Measurements from ENCODE around the gene PLEKHJ1. TPM values are rescaled to one million over a fixed set of nuclear protein-coding genes. Genes with fewer than 3 reads are reported as not detected.

The PLEKHJ1 gene
- polyA plus RNA-seq, 4 donors, result 118 to 307 (median 278) TPM

GRCh38 chr19:2217591-2217990, 18.5 kb downstream of the PLEKHJ1 start:
- Histone ChIP-seq H3K9me3 (ENCODE audit: control insufficient read depth in 2 of 2, insufficient read depth in 1 of 2, low read depth in 1 of 2, low read length in 1 of 2) (no peaks in the 10 kb centered on the region), H3K27me3 (ENCODE audit: control insufficient read depth in 3 of 3, insufficient read depth in 3 of 3, low read length in 3 of 3) (no peaks in the 10 kb centered on the region), H3K4me1 (ENCODE audit: control insufficient read depth in 3 of 3, insufficient read depth in 2 of 3, low read depth in 1 of 3, low read length in 2 of 3) (peaks cover 0 to 26% (median 0%) of the 10 kb centered on the region in 3 donors), H3K4me3 (ENCODE audit: low read depth in 1 of 3, low read length in 3 of 3) (no peak overlapping the region), H3K27ac (ENCODE audit: low read depth in 1 of 3, low read length in 2 of 3) (no peak overlapping the region), H3K36me3 (ENCODE audit: control insufficient read depth in 3 of 3, insufficient read depth in 2 of 3, low read depth in 1 of 3, low read length in 3 of 3) (peaks cover 25 to 100% (median 28%) of the 10 kb centered on the region in 3 donors)
- no peak for FAIRE-seq
- DNase-seq, result no peak
- WGBS, 3 donors, result 94 to 97% (median 96%) methylated on average over 22 of the region's 22 CpGs

GRCh38 chr19:2216361-2217225, 19.5 kb downstream of the PLEKHJ1 start:
- DNase-seq, result no peak
- H3K36me3 ChIP-seq (ENCODE audit: control insufficient read depth in 3 of 3, insufficient read depth in 2 of 3, low read depth in 1 of 3, low read length in 3 of 3), result peaks cover 26 to 100% (median 28%) of the 10 kb centered on the region in 3 donors
- H3K4me3 ChIP-seq (ENCODE audit: low read depth in 1 of 3, low read length in 3 of 3), result no peak overlapping the region
- H3K27me3 ChIP-seq (ENCODE audit: control insufficient read depth in 3 of 3, insufficient read depth in 3 of 3, low read length in 3 of 3), result no peaks in the 10 kb centered on the region
- H3K9me3 ChIP-seq (ENCODE audit: control insufficient read depth in 2 of 2, insufficient read depth in 1 of 2, low read depth in 1 of 2, low read length in 1 of 2), result no peaks in the 10 kb centered on the region
- FAIRE-seq, result no peak
- H3K27ac ChIP-seq (ENCODE audit: low read depth in 1 of 3, low read length in 2 of 3), result no peak overlapping the region
- peaks cover 0 to 36% (median 0%) of the 10 kb centered on the region in 3 donors for H3K4me1 ChIP-seq (ENCODE audit: control insufficient read depth in 3 of 3, insufficient read depth in 2 of 3, low read depth in 1 of 3, low read length in 2 of 3)
- 90 to 95% (median 94%) methylated on average over 41 to 43 of the region's 43 CpGs for WGBS, 3 donors

GRCh38 chr19:2215281-2215751, 20.8 kb downstream of the PLEKHJ1 start:
- DNase-seq (no peak), FAIRE-seq (no peak)
- Histone ChIP-seq H3K27me3 (ENCODE audit: control insufficient read depth in 3 of 3, insufficient read depth in 3 of 3, low read length in 3 of 3) (no peaks in the 10 kb centered on the region), H3K36me3 (ENCODE audit: control insufficient read depth in 3 of 3, insufficient read depth in 2 of 3, low read depth in 1 of 3, low read length in 3 of 3) (peaks cover 28 to 100% (median 35%) of the 10 kb centered on the region in 3 donors), H3K4me3 (ENCODE audit: low read depth in 1 of 3, low read length in 3 of 3) (no peak overlapping the region), H3K4me1 (ENCODE audit: control insufficient read depth in 3 of 3, insufficient read depth in 2 of 3, low read depth in 1 of 3, low read length in 2 of 3) (peaks cover 0 to 32% (median 0%) of the 10 kb centered on the region in 3 donors), H3K9me3 (ENCODE audit: control insufficient read depth in 2 of 2, insufficient read depth in 1 of 2, low read depth in 1 of 2, low read length in 1 of 2) (no peaks in the 10 kb centered on the region), H3K27ac (ENCODE audit: low read depth in 1 of 3, low read length in 2 of 3) (no peak overlapping the region)
- WGBS, 3 donors, result 77 to 86% (median 77%) methylated on average over 31 of the region's 31 CpGs

GRCh38 chr19:2214251-2214650, 21.9 kb downstream of the PLEKHJ1 start:
- peak overlapping the region in 2 of 3 donors; percentile 86 to 91 for H3K27ac ChIP-seq (ENCODE audit: low read depth in 1 of 3, low read length in 2 of 3)
- no peak overlapping the region for H3K4me3 ChIP-seq (ENCODE audit: low read depth in 1 of 3, low read length in 3 of 3)
- H3K4me1 ChIP-seq (ENCODE audit: control insufficient read depth in 3 of 3, insufficient read depth in 2 of 3, low read depth in 1 of 3, low read length in 2 of 3), result peaks cover 0 to 32% (median 0%) of the 10 kb centered on the region in 3 donors
- DNase-seq (no peak), FAIRE-seq (no peak)
- H3K27me3 ChIP-seq (ENCODE audit: control insufficient read depth in 3 of 3, insufficient read depth in 3 of 3, low read length in 3 of 3), result no peaks in the 10 kb centered on the region
- 87 to 94% (median 92%) methylated on average over 15 to 17 of the region's 17 CpGs for WGBS, 3 donors
- H3K36me3 ChIP-seq (ENCODE audit: control insufficient read depth in 3 of 3, insufficient read depth in 2 of 3, low read depth in 1 of 3, low read length in 3 of 3), result peaks cover 25 to 100% (median 35%) of the 10 kb centered on the region in 3 donors
- H3K9me3 ChIP-seq (ENCODE audit: control insufficient read depth in 2 of 2, insufficient read depth in 1 of 2, low read depth in 1 of 2, low read length in 1 of 2), result no peaks in the 10 kb centered on the region

- H3K4me1 ChIP-seq (ENCODE audit: control insufficient read depth in 3 of 3, insufficient read depth in 2 of 3, low read depth in 1 of 3, low read length in 2 of 3), result peaks cover 0 to 33% (median 0%) of the 10 kb centered on the region in 3 donors
- peak overlapping the region in 1 of 3 donors; percentile 28 for H3K4me3 ChIP-seq (ENCODE audit: low read depth in 1 of 3, low read length in 3 of 3)
- H3K27ac ChIP-seq (ENCODE audit: low read depth in 1 of 3, low read length in 2 of 3), result peak overlapping the region; percentile 85 to 91 (median 86)
- WGBS, 3 donors, result 31 to 71% (median 50%) methylated on average over 26 of the region's 26 CpGs
- peaks cover 25 to 99% (median 35%) of the 10 kb centered on the region in 3 donors for H3K36me3 ChIP-seq (ENCODE audit: control insufficient read depth in 3 of 3, insufficient read depth in 2 of 3, low read depth in 1 of 3, low read length in 3 of 3)
- FAIRE-seq (no peak), DNase-seq (peak; percentile 34 to 48)
- H3K27me3 ChIP-seq (ENCODE audit: control insufficient read depth in 3 of 3, insufficient read depth in 3 of 3, low read length in 3 of 3), result no peaks in the 10 kb centered on the region
- no peaks in the 10 kb centered on the region for H3K9me3 ChIP-seq (ENCODE audit: control insufficient read depth in 2 of 2, insufficient read depth in 1 of 2, low read depth in 1 of 2, low read length in 1 of 2)
These were observed 22.3 kb downstream of the PLEKHJ1 start for GRCh38 chr19:2213799-2214198.

GRCh38 chr19:2212861-2213711, 23.0 kb downstream of the PLEKHJ1 start:
- peaks cover 25 to 99% (median 35%) of the 10 kb centered on the region in 3 donors for H3K36me3 ChIP-seq (ENCODE audit: control insufficient read depth in 3 of 3, insufficient read depth in 2 of 3, low read depth in 1 of 3, low read length in 3 of 3)
- 33 to 73% (median 50%) methylated on average over 21 of the region's 21 CpGs for WGBS, 3 donors
- FAIRE-seq, result no peak
- peak overlapping the region in 1 of 3 donors; percentile 28 for H3K4me3 ChIP-seq (ENCODE audit: low read depth in 1 of 3, low read length in 3 of 3)
- no peaks in the 10 kb centered on the region for H3K9me3 ChIP-seq (ENCODE audit: control insufficient read depth in 2 of 2, insufficient read depth in 1 of 2, low read depth in 1 of 2, low read length in 1 of 2)
- H3K4me1 ChIP-seq (ENCODE audit: control insufficient read depth in 3 of 3, insufficient read depth in 2 of 3, low read depth in 1 of 3, low read length in 2 of 3), result peaks cover 0 to 39% (median 0%) of the 10 kb centered on the region in 3 donors
- DNase-seq, result peak; percentile 87 to 95
- H3K27me3 ChIP-seq (ENCODE audit: control insufficient read depth in 3 of 3, insufficient read depth in 3 of 3, low read length in 3 of 3), result no peaks in the 10 kb centered on the region
- H3K27ac ChIP-seq (ENCODE audit: low read depth in 1 of 3, low read length in 2 of 3), result peak overlapping the region; percentile 86 to 93 (median 90)

- FAIRE-seq (no peak), DNase-seq (no peak)
- H3K4me1 ChIP-seq (ENCODE audit: control insufficient read depth in 3 of 3, insufficient read depth in 2 of 3, low read depth in 1 of 3, low read length in 2 of 3), result peaks cover 0 to 39% (median 0%) of the 10 kb centered on the region in 3 donors
- H3K27me3 ChIP-seq (ENCODE audit: control insufficient read depth in 3 of 3, insufficient read depth in 3 of 3, low read length in 3 of 3), result no peaks in the 10 kb centered on the region
- no peaks in the 10 kb centered on the region for H3K9me3 ChIP-seq (ENCODE audit: control insufficient read depth in 2 of 2, insufficient read depth in 1 of 2, low read depth in 1 of 2, low read length in 1 of 2)
- H3K36me3 ChIP-seq (ENCODE audit: control insufficient read depth in 3 of 3, insufficient read depth in 2 of 3, low read depth in 1 of 3, low read length in 3 of 3), result peaks cover 20 to 99% (median 37%) of the 10 kb centered on the region in 3 donors
- H3K27ac ChIP-seq (ENCODE audit: low read depth in 1 of 3, low read length in 2 of 3), result peak overlapping the region in 2 of 3 donors; percentile 83 to 86
- H3K4me3 ChIP-seq (ENCODE audit: low read depth in 1 of 3, low read length in 3 of 3), result no peak overlapping the region
- WGBS, 3 donors, result 90 to 95% (median 95%) methylated on average over 31 to 33 of the region's 33 CpGs
These were observed 25.0 kb downstream of the PLEKHJ1 start for GRCh38 chr19:2210987-2211740.

Measured in small intestine (tissue), 7 donors.